ENCODE data around the gene CSNK1A1L.
A peak's percentile ranks its signal among the peaks of the same experiment; 100 is the strongest.

The CSNK1A1L gene

DNA sequence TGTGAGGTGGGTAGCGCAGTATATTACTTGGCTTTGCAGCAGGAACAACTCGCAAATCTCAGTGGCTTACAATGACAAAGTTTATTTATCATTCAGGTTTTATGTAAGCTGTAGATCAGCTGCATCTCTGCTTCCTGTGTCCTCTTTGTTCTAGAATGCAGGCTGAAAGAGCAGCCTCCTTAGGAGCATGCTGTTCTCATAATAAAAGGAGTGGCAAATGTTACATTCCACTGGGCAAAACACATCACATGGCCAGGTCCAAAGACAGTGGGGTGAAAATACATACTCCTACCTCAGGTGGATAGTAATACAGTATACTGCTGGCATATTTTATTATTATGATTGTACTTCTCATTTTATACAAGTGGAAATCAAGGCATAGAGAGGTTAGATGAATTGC lies 1.2 kb upstream of the CSNK1A1L start:
- no peak for DNase-seq

GRCh38 chr13:37102896-37103295 lies 2.6 kb downstream of the CSNK1A1L start:
- DNase-seq: no peak

GRCh38 chr13:37101201-37101600 lies 4.3 kb downstream of the CSNK1A1L start:
- no peak for DNase-seq

- no peak for DNase-seq
These were observed 4.7 kb downstream of the CSNK1A1L start for GRCh38 chr13:37100731-37101130.

- DNase-seq: no peak
These were observed 8.4 kb downstream of the CSNK1A1L start for GRCh38 chr13:37097076-37097475.

- DNase-seq: no peak
These were observed 10.6 kb downstream of the CSNK1A1L start for GRCh38 chr13:37094840-37095239.

GRCh38 chr13:37094099-37094498 lies 11.4 kb downstream of the CSNK1A1L start:
- DNase-seq: no peak

- no peak for DNase-seq
These were observed 13.6 kb downstream of the CSNK1A1L start for GRCh38 chr13:37091835-37092234.

DNA sequence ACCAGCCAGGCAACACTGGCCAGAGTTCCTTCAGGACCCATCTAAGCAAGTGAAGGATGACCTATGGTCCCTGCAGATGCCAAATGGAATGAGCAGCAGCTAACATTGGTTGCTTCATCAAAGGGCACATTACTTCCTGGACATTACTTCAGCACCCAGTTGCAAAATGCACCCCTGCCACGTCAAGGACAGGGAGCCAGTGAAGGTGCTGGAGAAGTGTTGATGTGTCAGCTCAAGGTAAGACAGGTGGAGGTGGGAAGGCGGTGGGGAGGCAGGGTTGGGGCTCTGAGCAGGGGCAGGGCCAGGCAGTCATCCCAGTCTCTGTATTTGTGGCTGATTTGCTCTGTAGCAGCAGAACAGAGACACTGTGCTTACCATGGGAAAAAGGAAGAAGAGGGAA lies 14.6 kb downstream of the CSNK1A1L start:
- DNase-seq: no peak

GRCh38 chr13:37089495-37089894 lies 16.0 kb downstream of the CSNK1A1L start:
- DNase-seq: no peak

DNA sequence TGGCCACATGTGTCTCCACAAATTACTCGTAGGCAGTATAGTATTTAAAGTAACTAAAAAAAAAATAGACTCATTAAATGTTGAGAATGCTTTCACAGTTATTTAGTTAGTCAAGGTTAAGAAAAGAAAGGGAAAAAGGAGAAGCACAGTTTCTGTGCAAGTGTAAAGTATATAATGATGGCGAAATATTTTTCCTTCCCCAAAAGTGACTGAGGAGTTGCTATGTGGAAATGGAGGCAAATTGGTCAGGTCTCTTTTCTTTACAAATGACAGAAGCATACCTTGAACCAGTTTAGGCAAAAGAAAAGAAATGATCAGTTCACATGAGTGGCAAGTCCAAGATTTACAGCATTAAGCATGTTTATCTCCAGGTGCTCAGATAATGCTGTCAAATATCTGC lies 18.0 kb downstream of the CSNK1A1L start:
- DNase-seq: no peak

GRCh38 chr13:37085606-37086005 lies 19.9 kb downstream of the CSNK1A1L start:
- no peak for DNase-seq

- DNase-seq: no peak
These were observed 28.6 kb downstream of the CSNK1A1L start for GRCh38 chr13:37076818-37077217.

DNA sequence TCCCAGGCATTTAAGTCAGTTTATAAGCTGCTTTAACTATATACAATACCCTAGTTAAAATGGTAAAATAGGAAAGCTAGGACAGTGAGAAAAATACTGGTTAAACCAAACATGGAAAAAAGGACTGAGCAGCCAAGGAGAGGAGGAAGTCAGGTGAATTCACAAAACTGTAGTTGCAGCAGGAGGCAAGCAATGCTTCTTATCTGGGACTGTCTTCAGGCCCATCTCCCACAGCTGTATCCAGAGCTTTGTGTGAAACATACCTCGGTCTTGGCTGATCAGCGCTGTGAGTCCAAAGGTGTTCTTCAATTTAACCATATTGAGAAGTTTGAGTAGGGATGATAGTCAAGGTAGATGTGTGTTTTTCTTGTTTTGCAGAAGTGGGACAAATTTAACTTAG lies 30.3 kb downstream of the CSNK1A1L start:
- no peak for DNase-seq

GRCh38 chr13:37074703-37075102 lies 30.8 kb downstream of the CSNK1A1L start:
- DNase-seq: peak; percentile 24

- no peak for DNase-seq
These were observed 33.4 kb downstream of the CSNK1A1L start for GRCh38 chr13:37072024-37072423.

GRCh38 chr13:37070956-37071355 lies 34.5 kb downstream of the CSNK1A1L start:
- no peak for DNase-seq

DNA sequence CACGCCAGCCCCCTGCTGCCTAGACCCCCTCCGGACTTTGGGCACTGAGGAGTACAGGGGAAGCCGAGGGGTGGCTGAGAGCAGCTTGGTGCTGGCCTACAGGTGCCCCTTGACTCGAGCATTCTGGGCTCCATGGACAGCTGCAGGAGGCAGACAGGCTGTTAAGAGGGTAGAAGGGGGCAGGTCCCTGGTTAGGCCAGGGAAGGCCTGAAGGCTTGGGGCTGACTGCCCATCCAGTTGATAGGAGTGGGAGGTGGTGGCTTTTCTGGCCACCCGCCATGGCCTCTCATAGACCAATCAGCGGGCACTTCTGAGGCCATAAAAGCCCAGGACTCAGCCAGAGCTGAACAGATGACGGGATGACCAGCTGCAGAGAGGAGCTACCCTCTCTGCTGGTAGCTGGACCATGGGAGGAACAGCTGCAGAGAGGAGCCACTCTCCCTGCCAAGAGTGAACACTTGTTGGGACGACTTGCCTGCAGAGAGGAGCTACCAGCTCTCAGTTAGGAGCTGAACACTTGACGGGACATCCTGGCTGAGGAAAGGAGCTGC lies 35.2 kb downstream of the CSNK1A1L start:
- no peak for DNase-seq

DNA sequence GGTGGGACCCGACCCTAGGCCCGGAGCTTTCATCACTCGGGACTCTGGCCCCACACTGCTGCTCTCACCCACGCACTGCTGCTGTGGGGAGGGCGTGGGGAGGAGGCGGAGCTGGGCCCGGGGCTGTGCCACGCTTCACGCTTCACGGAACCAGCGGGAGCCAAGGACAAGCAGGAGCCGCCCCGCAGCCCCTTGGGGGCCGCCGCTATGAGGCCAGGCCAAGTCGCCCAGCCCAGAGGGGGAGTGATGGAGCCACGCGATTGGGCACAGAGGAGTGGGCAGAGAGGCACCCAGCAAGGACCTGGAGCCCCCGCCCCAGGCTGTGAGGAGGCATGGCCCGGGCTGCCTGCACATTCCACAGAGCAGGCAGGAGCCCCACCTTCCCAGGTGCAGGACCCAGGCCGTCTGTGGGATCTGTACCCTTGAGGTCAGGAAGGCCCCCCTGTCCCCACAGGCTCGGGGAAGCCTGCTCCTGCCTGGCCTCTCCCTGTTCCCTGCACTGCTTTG lies 35.8 kb downstream of the CSNK1A1L start:
- DNase-seq: no peak

DNA sequence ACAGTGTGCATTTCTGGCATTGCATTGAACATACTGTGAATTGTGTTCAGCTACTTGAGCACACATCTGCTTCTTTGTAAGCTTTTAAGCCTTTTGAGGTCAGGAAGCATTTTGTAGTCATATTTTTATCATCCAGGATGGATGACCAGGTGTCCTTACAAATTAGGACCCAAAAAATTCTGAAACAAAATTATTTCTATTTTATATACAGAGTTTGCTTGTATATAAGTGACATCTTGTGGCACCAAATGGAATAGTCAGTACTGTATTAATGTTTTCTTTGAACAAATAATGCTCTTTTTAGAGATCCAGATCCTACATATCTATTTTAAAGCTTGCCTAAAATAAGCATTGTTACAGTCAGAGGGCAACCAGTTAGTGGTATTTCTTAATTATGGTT lies 36.5 kb downstream of the CSNK1A1L start:
- no peak for DNase-seq

DNA sequence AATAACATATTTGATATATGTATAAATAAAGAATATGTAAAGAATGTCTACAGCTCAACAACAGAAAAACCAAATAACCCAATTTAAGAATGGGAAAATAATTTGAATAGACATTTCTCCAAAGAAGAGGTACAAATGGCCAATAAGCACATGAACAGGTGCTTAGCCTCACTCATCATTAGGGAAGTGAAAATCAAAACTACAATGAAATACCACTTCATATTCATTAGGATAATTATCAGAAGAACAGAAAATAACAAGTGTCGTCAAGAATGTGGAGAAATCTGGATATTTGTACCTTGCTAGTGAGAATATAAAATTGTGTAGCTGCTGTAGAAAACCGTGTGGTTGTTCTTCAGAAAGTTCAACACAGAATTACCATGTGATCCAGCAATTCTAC lies 37.6 kb downstream of the CSNK1A1L start:
- no peak for DNase-seq

- DNase-seq: no peak
These were observed 39.5 kb downstream of the CSNK1A1L start for GRCh38 chr13:37065890-37066526.

DNA sequence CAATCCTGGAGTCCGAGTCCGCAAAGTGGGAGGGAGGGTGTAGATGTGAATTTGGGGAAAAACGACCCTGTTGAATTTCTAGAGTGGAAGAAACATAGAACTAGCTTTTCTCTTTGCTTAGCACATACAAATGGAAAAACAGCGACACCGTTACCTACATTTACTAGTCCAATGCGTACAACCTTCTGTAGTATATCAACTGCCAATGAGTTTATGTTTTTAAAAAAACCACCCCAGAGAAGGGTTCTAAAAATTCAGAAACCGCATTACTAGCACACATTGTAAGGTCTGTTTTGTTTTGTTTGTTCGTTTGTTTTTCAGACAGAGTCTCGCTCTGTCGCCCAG lies 45.6 kb downstream of the CSNK1A1L start:
- no peak for DNase-seq

- peak; percentile 93 for DNase-seq
These were observed 46.3 kb downstream of the CSNK1A1L start, which contains the start of gene SUPT20H for GRCh38 chr13:37058910-37059847. Gene SUPT20H, minus strand, starts transcription at chr13:37059688. Its CDS starts 8,198 bp downstream, at chr13:37051490.
